HepG2 (cell line): Measurements from ENCODE around the gene NHERF2. TPM values are rescaled to one million over a fixed set of nuclear protein-coding genes. Genes with fewer than 3 reads are reported as not detected.
A peak's percentile ranks its signal among the peaks of the same experiment; 100 is the strongest.

Experiments used
- CAMTA2 ChIP-seq: sonication (generic); formaldehyde crosslinking; IDR thresholded peaks from 2 replicates; pipeline ENCODE4 v1.4.0; 2020; ENCODE audit warnings: mild to moderate bottlenecking, missing genetic modification reagents, borderline replicate concordance
- DBP ChIP-seq: sonication (generic); formaldehyde crosslinking; IDR thresholded peaks from 2 replicates; pipeline ENCODE4 v1.4.0; 2020; ENCODE audit warnings: missing genetic modification reagents; ENCODE audit errors: not compliant biosample characterization
- HNF4G ChIP-seq, 2 experiments: sonication (generic) in 1 of 2; formaldehyde crosslinking in 1 of 2; IDR thresholded peaks; 2 replicates each; pipeline versions ENCODE4 v1.4.0 to v1.6.1; 2011 to 2020; ENCODE audit warnings: borderline replicate concordance in 2 of 2, low read depth in 2 of 2, mild to moderate bottlenecking in 2 of 2, low read length in 1 of 2, missing genetic modification reagents in 1 of 2, moderate library complexity in 1 of 2
- KAT8 ChIP-seq: IDR thresholded peaks from 2 replicates; pipeline ENCODE4 v1.6.1; 2016; ENCODE audit warnings: missing genetic modification reagents, missing compliant biosample characterization
- MYC ChIP-seq: sonication (generic); formaldehyde crosslinking; IDR thresholded peaks from 2 replicates; pipeline ENCODE4 v1.9.0; 2021; ENCODE audit warnings: missing genetic modification reagents, borderline replicate concordance
- NFIC ChIP-seq: IDR thresholded peaks from 2 replicates; pipeline ENCODE4 v1.6.1; 2012; ENCODE audit warnings: mild to moderate bottlenecking, low read length, inconsistent platforms
- NFRKB ChIP-seq: fragments of 450-650 bp; IDR thresholded peaks from 2 replicates; pipeline ENCODE4 v1.6.1; 2017
- SIX4 ChIP-seq: sonication (generic); formaldehyde crosslinking; IDR thresholded peaks from 2 replicates; pipeline ENCODE4 v1.4.0; 2020; ENCODE audit warnings: missing genetic modification reagents
- SMAD1 ChIP-seq: sonication (generic); formaldehyde crosslinking; IDR thresholded peaks from 2 replicates; pipeline ENCODE4 v1.4.0; 2020; ENCODE audit warnings: missing genetic modification reagents, low read depth, mild to moderate bottlenecking, borderline replicate concordance
- SRSF4 ChIP-seq: fragments of 200-400 bp; formaldehyde crosslinking; IDR thresholded peaks from one replicate; pipeline ENCODE4 v1.6.1; 2018; ENCODE audit warnings: mild to moderate bottlenecking, low read depth, low read length, moderate library complexity; ENCODE audit not compliant: poor library complexity, severe bottlenecking
- ZFP91 ChIP-seq: sonication (generic); formaldehyde crosslinking; IDR thresholded peaks from 2 replicates; pipeline ENCODE4 v1.9.0; 2022; ENCODE audit warnings: missing genetic modification reagents, mild to moderate bottlenecking, borderline replicate concordance
- ZNF547 ChIP-seq: sonication (generic); formaldehyde crosslinking; IDR thresholded peaks from 2 replicates; pipeline ENCODE4 v1.5.1; 2020; ENCODE audit warnings: mild to moderate bottlenecking, missing genetic modification reagents
- polyA plus RNA-seq, 8 experiments: library from polyadenylated mRNA; depleted of rRNA in 3 of 8; stranded (reverse) in 7 of 8; unstranded in 1 of 8; fragments of >200 nt; fragmentation: Illumina TruSeq in 4 of 8; extraction: Trizol in 4 of 8; gene quantifications; 2 replicates each; pipeline versions ENCODE4 v1.2.1 to v1.2.3, GENCODE V29; 2011 to 2016; ENCODE audit warnings: low read depth in 4 of 8, missing spikeins in 1 of 8, mixed read lengths in 1 of 8; ENCODE audit not compliant: insufficient read depth in 1 of 8
- total RNA-seq, 5 experiments: library from RNA; depleted of rRNA; stranded (reverse); fragments of >200 nt; fragmentation: Illumina TruSeq; extraction: Trizol; gene quantifications; 2 replicates each; pipeline ENCODE4 v1.2.3, GENCODE V29; 2016; ENCODE audit warnings: low read depth in 1 of 5
- TF ChIP-seq, protein P1 (sequence below): sonication (generic); formaldehyde crosslinking; IDR thresholded peaks from 2 replicates; pipeline ENCODE4 v1.9.0; 2021; ENCODE audit warnings: missing genetic modification reagents, mild to moderate bottlenecking, borderline replicate concordance
- TF ChIP-seq, protein P2 (sequence below): sonication (generic); formaldehyde crosslinking; IDR thresholded peaks from 2 replicates; pipeline ENCODE4 v1.8.0; 2022; ENCODE audit warnings: mild to moderate bottlenecking, missing genetic modification reagents, borderline replicate concordance
- TF ChIP-seq, protein P3 (sequence below): sonication (generic); formaldehyde crosslinking; IDR thresholded peaks from 2 replicates; pipeline ENCODE4 v1.5.0; 2020; ENCODE audit warnings: missing genetic modification reagents, mild to moderate bottlenecking, borderline replicate concordance
- TF ChIP-seq, protein P4 (sequence below): IDR thresholded peaks from 2 replicates; pipeline ENCODE4 v1.6.1; 2016; ENCODE audit warnings: low read depth, control low read depth
- TF ChIP-seq, protein P5 (sequence below): sonication (generic); formaldehyde crosslinking; IDR thresholded peaks from 2 replicates; pipeline ENCODE4 v1.8.0; 2022; ENCODE audit warnings: missing genetic modification reagents, mild to moderate bottlenecking, moderate library complexity, borderline replicate concordance

NHERF2 gene
- total and polyA plus RNA-seq, 2 of the 13 experiments (the other 11 are each of a cell fraction or from before 2014, with no cell fraction given) = 23.7 to 39.3 TPM

GRCh38 chr16:2047330-2048115, 20.8 kb downstream of the NHERF2 start, which contains the start of the genes NTHL1 and TSC2 (continued):
- TF ChIP-seq, protein P1, sequence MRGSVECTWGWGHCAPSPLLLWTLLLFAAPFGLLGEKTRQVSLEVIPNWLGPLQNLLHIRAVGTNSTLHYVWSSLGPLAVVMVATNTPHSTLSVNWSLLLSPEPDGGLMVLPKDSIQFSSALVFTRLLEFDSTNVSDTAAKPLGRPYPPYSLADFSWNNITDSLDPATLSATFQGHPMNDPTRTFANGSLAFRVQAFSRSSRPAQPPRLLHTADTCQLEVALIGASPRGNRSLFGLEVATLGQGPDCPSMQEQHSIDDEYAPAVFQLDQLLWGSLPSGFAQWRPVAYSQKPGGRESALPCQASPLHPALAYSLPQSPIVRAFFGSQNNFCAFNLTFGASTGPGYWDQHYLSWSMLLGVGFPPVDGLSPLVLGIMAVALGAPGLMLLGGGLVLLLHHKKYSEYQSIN (CRISPR knock-in tag) = no peak
- TF ChIP-seq KAT8 (CRISPR knock-in tag) (peak; percentile 86), CAMTA2 (CRISPR knock-in tag) (peak; percentile 74; the same call in 1 of the 2 replicates), ZNF547 (peak; percentile 90; the same call in 1 of the 2 replicates), SIX4 (CRISPR knock-in tag) (0 out of 2 replicates have a peak, but pooled peaks have one; percentile 30), DBP (CRISPR knock-in tag) (no peak), HNF4G (IDR thresholded peaks at IDR 0.05; ENCODE audit: borderline replicate concordance, low read depth, low read length) (no peak), HNF4G (CRISPR knock-in tag; IDR thresholded peaks at IDR 0.05; ENCODE audit: borderline replicate concordance, low read depth) (no peak), SMAD1 (CRISPR knock-in tag) (no peak), SRSF4 (no peak), MYC (peak; percentile 82; the same call in 1 of the 2 replicates), NFRKB (no peak), NFIC (no peak), ZFP91 (CRISPR knock-in tag) (peak; percentile 69; the same call in 1 of the 2 replicates)
- TF ChIP-seq, protein P2, sequence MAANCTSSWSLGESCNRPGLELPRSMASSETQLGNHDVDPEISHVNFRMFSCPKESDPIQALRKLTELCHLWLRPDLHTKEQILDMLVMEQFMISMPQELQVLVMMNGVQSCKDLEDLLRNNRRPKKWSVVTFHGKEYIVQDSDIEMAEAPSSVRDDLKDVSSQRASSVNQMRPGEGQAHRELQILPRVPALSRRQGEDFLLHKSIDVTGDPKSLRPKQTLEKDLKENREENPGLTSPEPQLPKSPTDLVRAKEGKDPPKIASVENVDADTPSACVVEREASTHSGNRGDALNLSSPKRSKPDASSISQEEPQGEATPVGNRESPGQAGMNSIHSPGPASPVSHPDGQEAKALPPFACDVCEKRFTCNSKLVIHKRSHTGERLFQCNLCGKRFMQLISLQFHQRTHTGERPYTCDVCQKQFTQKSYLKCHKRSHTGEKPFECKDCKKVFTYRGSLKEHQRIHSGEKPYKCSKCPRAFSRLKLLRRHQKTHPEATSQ (CRISPR knock-in tag) = no peak
- TF ChIP-seq, protein P3, sequence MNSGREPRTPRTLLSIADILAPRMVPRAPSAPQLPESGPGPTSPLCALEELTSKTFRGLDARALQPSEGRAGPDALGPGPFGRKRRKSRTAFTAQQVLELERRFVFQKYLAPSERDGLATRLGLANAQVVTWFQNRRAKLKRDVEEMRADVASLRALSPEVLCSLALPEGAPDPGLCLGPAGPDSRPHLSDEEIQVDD (CRISPR knock-in tag) = no peak
- TF ChIP-seq, protein P4, sequence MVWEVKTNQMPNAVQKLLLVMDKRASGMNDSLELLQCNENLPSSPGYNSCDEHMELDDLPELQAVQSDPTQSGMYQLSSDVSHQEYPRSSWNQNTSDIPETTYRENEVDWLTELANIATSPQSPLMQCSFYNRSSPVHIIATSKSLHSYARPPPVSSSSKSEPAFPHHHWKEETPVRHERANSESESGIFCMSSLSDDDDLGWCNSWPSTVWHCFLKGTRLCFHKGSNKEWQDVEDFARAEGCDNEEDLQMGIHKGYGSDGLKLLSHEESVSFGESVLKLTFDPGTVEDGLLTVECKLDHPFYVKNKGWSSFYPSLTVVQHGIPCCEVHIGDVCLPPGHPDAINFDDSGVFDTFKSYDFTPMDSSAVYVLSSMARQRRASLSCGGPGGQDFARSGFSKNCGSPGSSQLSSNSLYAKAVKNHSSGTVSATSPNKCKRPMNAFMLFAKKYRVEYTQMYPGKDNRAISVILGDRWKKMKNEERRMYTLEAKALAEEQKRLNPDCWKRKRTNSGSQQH = peak; percentile 20
- TF ChIP-seq, protein P5, sequence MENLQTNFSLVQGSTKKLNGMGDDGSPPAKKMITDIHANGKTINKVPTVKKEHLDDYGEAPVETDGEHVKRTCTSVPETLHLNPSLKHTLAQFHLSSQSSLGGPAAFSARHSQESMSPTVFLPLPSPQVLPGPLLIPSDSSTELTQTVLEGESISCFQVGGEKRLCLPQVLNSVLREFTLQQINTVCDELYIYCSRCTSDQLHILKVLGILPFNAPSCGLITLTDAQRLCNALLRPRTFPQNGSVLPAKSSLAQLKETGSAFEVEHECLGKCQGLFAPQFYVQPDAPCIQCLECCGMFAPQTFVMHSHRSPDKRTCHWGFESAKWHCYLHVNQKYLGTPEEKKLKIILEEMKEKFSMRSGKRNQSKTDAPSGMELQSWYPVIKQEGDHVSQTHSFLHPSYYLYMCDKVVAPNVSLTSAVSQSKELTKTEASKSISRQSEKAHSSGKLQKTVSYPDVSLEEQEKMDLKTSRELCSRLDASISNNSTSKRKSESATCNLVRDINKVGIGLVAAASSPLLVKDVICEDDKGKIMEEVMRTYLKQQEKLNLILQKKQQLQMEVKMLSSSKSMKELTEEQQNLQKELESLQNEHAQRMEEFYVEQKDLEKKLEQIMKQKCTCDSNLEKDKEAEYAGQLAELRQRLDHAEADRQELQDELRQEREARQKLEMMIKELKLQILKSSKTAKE (CRISPR knock-in tag) = peak; percentile 48; the same call in 1 of the 2 replicates
